RKO (cell line): ENCODE measurements around the gene CDR2L.
A peak's percentile ranks its signal among the peaks of the same experiment; 100 is the strongest.
"Not testable (repeated sequence)": the region's sequence is repeated elsewhere in the genome, so short reads cannot be mapped to it uniquely, and the experiment has no call there.

Source experiments
- DNase-seq: peaks from one replicate; pipeline ENCODE4 v3.0.0-alpha.2; 2016; ENCODE audit warnings: low spot score

Gene CDR2L

DNA sequence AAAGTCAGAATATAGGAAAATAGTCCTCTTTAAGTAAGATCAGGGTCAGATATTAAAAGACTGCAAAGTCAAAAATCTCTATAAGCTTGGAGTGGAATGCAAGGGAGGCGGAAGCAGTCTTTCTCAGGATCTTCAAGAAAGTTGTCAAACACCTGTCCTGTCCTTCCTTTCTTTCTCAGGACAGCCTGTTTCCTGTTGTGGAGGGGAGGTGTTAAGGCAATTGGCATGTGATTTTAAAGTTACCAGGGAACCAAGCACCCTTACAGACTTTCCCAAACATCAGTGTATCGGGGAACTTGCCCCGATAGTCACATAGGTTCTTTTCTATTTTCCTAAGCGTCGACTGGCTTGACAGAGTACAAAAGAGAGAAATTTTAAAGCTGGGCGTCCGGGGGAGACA is 57.3 kb downstream of the CDR2L start:
- no peak for DNase-seq

DNA sequence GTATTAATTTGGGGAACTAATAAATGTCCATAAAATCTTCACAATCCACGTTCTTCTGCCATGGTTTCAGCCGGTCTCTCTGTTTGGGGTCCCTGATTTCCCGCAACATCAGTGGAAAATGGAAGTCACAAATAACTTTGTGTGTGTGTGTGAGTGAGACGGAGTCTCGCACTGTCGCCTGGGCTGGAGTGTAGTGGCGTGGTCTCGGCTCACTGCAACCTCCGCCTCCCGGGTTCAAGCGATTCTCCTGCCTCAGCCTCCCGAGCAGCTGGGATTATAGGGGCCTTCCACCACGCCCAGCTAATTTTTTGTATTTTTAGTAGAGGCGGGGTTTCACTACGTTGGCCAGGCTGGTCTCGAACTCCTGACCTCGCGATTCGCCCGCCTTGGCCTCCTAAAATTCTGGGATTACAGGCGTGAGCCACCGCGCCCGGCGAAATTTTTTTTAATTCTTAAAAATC is 58.5 kb downstream of the CDR2L start:
- DNase-seq: not testable (repeated sequence)

DNA sequence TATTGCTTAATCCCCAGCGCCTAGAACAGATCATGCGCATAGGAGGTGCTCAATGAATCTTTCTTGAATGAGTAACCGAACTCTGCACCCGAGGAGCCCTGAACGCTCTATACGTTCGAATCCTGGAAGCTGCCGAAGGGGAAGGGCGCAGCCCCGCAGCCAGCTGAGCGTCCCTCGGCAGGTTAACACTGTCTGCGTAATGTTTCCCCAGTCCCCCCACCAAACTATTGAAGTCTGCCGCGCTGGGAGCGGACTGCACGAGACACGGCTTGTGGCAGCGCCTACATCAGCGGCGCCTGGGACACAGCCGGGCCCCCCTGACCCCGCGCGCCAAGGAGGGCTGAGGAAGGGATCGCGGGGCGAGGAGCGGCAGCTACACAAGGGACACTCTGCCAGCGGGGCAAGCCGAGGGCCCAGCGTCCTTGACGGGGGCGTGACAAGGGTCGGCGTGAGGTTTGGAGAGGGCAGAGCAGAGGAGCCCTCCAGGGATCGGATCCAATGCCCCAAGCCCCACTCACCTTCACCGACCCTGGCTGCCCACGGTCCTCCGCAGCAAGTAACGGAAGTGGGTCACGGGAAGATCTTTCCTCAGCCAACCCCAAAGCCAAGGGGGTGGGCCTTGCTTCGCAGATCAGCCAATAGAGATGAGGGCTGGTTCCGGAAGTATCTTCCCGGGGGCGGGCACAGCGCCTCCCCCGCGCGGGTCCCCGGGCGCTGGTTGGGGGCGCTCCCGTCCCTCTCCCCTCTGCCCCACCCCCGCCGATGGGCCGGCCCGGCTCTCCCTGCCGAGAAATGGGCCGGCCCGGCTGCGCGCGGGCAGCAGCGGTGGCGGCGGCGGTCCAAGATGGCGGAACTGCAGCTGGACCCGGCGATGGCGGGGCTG is 59.2 kb downstream of the CDR2L start, which contains the start of the genes ATP5PD and KCTD2:
Gene ATP5PD, minus strand, starts transcription at position 563 of the 883 bp plus-strand sequence. CDS start 4,319 bp downstream, outside the sequence.
Gene KCTD2, plus strand, starts transcription at position 819 of the 883 bp plus-strand sequence. Its CDS starts 26 bp downstream, at position 845.
- peak; percentile 96 for DNase-seq

DNA sequence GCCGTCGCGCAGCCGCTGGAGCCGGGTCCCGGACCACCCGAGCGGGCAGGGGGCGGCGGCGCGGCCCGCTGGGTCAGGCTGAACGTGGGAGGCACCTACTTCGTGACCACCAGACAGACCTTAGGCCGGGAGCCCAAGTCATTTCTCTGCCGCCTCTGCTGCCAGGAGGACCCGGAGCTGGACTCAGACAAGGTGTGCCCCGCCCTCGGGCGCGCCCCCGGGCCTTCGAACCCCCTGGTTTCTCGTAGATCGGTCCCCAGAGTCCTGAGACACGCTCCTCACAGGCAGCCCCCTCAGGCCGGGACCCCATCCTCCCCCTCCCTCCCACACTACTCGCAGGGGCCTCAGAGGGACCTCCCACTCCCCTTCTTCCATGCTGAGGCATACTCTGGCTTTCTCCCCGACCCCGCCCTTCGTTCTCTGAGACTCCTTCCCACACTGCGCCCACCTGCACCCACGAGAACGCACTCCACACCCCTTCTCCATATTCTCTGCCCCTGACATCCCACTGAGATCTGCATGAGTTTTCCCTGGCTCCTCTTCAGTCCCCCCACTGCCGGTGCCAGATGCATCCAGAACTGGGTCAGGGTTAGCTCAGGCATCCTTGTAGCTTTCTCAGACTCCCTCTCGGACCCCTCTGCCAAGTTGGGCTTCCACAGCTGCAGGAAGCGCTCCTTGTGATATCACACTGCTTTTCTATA is 60.1 kb downstream of the CDR2L start:
- DNase-seq: peak; percentile 44

DNA sequence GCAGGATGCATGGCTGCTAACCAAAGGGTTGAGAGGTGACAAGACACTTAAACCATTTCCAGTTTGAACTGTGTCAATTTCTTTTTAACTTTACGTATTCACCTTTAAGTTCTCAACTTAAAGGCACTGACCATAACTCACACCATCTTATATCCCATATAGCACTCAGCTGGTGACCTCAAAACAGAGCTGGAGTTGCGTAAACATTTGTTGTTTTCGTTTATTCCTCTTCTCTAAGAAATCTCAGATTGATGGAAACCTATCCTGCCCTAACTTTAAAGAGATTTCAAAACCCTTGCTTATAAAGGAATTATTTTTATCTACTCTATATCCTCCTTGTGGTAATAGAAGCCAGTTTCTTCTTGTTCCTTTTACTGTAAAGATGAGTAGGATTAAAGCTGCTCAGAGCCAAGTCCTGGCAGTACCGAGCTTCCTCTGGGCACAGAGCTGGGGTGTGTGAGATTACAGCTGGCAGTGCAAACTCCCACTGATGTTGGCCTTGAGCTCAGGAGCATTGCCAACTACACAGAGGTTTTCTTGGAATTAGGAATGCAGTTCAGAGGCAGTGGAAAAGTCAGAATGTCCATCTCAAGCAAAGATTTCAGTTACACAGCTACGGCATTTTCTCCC is 60.9 kb downstream of the CDR2L start:
- no peak for DNase-seq

DNA sequence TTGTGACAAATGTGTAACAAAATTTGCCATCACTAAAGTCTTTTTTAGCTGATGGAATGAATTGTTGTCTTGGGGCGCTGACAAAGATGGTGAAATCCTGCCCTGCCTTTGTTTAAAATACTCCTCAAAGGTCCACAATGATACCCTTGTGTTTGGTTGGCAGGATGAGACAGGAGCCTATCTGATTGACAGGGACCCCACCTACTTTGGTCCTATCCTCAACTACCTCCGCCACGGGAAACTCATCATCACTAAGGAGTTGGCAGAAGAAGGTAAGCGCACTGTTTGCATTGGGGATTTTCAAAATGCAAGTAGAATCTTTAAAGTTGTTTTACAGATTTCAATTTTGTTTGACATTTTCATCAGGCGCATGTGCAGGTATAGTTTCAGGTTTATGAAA is 61.6 kb downstream of the CDR2L start:
- DNase-seq: no peak

DNA sequence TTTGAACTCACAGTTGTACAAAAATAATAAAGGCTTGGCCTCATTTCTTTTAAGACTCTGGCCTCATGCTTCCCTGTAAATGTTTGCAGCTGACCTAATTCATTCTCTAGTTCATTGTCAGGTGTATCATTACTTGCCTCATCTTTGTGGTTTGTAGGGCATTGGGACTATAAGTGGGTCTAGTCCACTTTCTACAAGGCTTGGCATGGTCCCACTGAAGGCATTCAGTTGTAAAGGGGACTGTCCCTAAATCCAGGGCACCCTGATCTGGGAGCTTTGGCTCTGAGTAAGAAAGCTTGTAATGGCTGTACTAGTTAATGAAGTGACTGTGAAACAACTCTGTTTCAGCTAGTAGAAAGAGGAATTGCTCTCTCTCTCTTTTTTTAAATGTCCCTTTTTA is 62.3 kb downstream of the CDR2L start:
- no peak for DNase-seq

DNA sequence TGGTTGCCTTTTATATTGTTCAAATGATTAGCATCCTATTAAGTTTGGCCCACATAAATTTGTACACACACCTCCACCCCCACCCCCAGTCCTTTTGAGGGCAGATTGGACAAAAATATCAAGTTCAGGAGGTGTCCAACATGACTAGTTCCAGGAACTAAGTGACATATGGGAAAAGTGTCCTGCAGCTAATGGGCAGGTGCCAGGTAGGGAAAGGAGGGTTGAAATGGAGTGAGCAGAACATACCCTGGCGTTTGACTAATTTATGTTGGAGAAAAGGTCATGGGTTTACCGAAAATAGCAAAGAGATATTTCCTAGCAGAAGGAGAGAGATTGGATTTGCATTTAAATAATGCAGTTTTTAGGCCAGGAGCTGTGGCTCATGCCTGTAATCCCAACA is 64.5 kb downstream of the CDR2L start:
- DNase-seq: no peak
